ENCODE measurements around the gene RNF113B.
A peak's percentile ranks its signal among the peaks of the same experiment; 100 is the strongest.

RNF113B gene

GRCh38 chr13:98176777-98177608 lies at the start of gene RNF113B:
Gene RNF113B (minus strand): TSS chr13:98177269. CDS start chr13:98177236, 33 bp downstream.
- DNase-seq (ENCODE audit: low read depth in 2 of 2) = no peak

- no peak for DNase-seq (ENCODE audit: low read depth in 2 of 2)
These were observed 49.4 kb upstream of the RNF113B start for GRCh38 chr13:98226496-98226895.

GRCh38 chr13:98225036-98225940 lies 48.2 kb upstream of the RNF113B start:
- no peak for DNase-seq (ENCODE audit: low read depth in 2 of 2)

- no peak for DNase-seq (ENCODE audit: low read depth in 2 of 2)
These were observed 47.5 kb upstream of the RNF113B start for GRCh38 chr13:98224557-98224956.

GRCh38 chr13:98223741-98224140 lies 46.7 kb upstream of the RNF113B start:
- no peak for DNase-seq (ENCODE audit: low read depth in 2 of 2)

GRCh38 chr13:98222816-98223215 lies 45.7 kb upstream of the RNF113B start:
- DNase-seq (ENCODE audit: low read depth in 2 of 2) = no peak

- DNase-seq (ENCODE audit: low read depth in 2 of 2) = peak; percentile 55 to 57
These were observed 45.0 kb upstream of the RNF113B start for GRCh38 chr13:98222081-98222554.

- peak; percentile 45 to 49 for DNase-seq (ENCODE audit: low read depth in 2 of 2)
These were observed 44.2 kb upstream of the RNF113B start for GRCh38 chr13:98221234-98221633.

- DNase-seq (ENCODE audit: low read depth in 2 of 2) = no peak
These were observed 43.3 kb upstream of the RNF113B start for GRCh38 chr13:98220271-98220791.

GRCh38 chr13:98219685-98220084 lies 42.6 kb upstream of the RNF113B start:
- no peak for DNase-seq (ENCODE audit: low read depth in 2 of 2)

- DNase-seq (ENCODE audit: low read depth in 2 of 2) = no peak
These were observed 40.5 kb upstream of the RNF113B start for GRCh38 chr13:98217597-98217996.

- no peak for DNase-seq (ENCODE audit: low read depth in 2 of 2)
These were observed 39.7 kb upstream of the RNF113B start for GRCh38 chr13:98216711-98217285.

- DNase-seq (ENCODE audit: low read depth in 2 of 2) = peak; percentile 54 to 55
These were observed 39.1 kb upstream of the RNF113B start for GRCh38 chr13:98216135-98216565.

GRCh38 chr13:98215508-98215907 lies 38.4 kb upstream of the RNF113B start:
- no peak for DNase-seq (ENCODE audit: low read depth in 2 of 2)

- no peak for DNase-seq (ENCODE audit: low read depth in 2 of 2)
These were observed 37.6 kb upstream of the RNF113B start for GRCh38 chr13:98214707-98215106.

- peak; percentile 42 to 53 for DNase-seq (ENCODE audit: low read depth in 2 of 2)
These were observed 37.1 kb upstream of the RNF113B start for GRCh38 chr13:98214008-98214643.

GRCh38 chr13:98213354-98213753 lies 36.3 kb upstream of the RNF113B start:
- DNase-seq (ENCODE audit: low read depth in 2 of 2) = no peak

GRCh38 chr13:98212763-98213162 lies 35.7 kb upstream of the RNF113B start:
- no peak for DNase-seq (ENCODE audit: low read depth in 2 of 2)

GRCh38 chr13:98208606-98209005 lies 31.5 kb upstream of the RNF113B start:
- no peak for DNase-seq (ENCODE audit: low read depth in 2 of 2)

- DNase-seq (ENCODE audit: low read depth in 2 of 2) = no peak
These were observed 30.3 kb upstream of the RNF113B start for GRCh38 chr13:98207416-98207815.

- peak; percentile 97 to 98 for DNase-seq (ENCODE audit: low read depth in 2 of 2)
These were observed 29.9 kb upstream of the RNF113B start for GRCh38 chr13:98206946-98207345.
